HL-60/S4 (cell line): Measurements from ENCODE around the gene AKR1E2.

Source experiments
- in situ Hi-C: fragments of 300-500 bp; cut with MboI; formaldehyde crosslinking; loops from 2 replicates; pipeline ENCODE4 v1.14.3; 2022; ENCODE audit warnings: low sequenced_read_pairs

The AKR1E2 gene

GRCh38 chr10:4840151-4840550, 14.1 kb downstream of the AKR1E2 start:
- in situ Hi-C loops: loop anchor here (25.0 kb wide), 2 partner anchors 547 to 772 kb away; no protein-coding TSS in a partner anchor

GRCh38 chr10:4843525-4844180, 17.6 kb downstream of the AKR1E2 start:
- in situ Hi-C loops: loop anchor here (25.0 kb wide), 2 partner anchors 544 to 769 kb away; no protein-coding TSS in a partner anchor

- in situ Hi-C loops: loop anchor here (25.0 kb wide), 2 partner anchors 542 to 767 kb away; no protein-coding TSS in a partner anchor
Measured at GRCh38 chr10:4844864-4845263, 18.9 kb downstream of the AKR1E2 start.

GRCh38 chr10:4845766-4846165, 19.8 kb downstream of the AKR1E2 start:
- in situ Hi-C loops: loop anchor here (25.0 kb wide), 2 partner anchors 542 to 767 kb away; no protein-coding TSS in a partner anchor

DNA sequence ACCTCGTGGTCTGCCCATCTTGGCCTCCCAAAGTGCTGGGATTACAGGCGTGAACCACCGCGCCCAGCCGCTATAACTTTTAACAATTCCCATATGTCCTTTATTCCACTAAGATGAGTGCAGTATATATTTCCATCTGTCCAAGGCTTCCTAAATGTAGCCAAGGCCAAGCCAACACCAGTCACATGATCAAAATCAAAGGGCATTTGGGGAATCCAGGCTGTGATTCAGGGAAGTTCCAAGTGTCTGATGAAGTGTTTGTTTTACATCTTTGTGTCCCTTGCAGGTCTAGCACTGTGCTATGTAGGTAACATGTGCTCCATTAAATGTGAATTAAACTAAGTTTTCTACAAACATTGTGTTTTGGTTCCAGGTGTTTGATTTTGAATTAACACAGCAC, 20.8 kb downstream of the AKR1E2 start:
- in situ Hi-C loops: loop anchor here (25.0 kb wide), 2 partner anchors 541 to 766 kb away; no protein-coding TSS in a partner anchor

GRCh38 chr10:4847561-4848355, 21.8 kb downstream of the AKR1E2 start:
- in situ Hi-C loops: loop anchor here (25.0 kb wide), 2 partner anchors 540 to 765 kb away; no protein-coding TSS in a partner anchor

DNA sequence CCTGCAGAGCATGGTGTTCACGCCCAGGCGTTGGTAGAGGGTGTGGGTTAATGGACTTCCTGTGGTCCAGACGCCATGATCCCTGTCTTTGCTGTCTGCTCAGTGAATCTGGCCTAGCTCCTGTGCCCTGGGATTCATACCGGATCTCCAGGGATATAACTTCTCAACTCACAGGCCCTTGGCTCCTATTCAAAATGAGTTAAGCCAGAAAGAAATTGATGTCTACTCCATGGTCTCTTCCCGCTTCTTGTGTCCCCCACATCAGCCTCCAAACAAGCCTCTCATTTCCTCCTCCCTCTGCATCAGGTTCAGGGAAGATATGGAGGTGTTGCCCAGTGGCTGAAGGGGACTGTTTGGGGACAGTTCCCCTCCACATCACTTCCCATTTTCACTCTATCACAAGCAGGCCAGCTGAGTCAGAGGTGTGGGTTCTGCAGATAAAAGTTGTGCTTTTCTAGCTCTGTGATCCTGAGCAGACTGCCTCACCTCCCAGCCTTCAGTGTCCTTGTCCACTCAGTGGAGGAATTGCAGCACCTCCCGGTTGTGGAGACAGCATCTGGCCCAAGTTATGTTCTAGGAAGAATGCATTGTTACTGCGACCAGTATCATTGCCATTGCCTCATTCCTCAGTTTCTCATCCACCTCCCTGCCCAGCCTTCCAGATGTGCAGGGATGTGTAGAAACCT, 22.5 kb downstream of the AKR1E2 start:
- in situ Hi-C loops: loop anchor here (25.0 kb wide), 2 partner anchors 539 to 764 kb away; no protein-coding TSS in a partner anchor

DNA sequence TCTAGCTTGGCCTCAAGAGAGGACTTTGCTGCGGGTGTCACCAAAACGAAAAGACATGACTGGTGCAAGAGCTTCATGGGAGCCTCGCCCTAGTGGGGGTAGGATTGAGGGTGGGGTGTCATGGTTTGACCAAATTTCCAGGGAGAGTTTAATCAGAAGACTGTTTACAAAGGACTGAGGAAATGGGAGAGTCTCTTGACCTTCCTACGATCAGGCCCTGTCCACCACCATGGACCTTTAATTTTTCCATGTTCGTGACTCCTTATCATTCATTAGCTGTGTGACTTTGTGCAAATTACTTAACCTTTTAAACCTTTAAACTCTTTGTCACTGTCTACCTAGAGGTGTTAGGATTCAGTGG, 23.0 kb downstream of the AKR1E2 start:
- in situ Hi-C loops: loop anchor here (25.0 kb wide), 2 partner anchors 538 to 763 kb away; no protein-coding TSS in a partner anchor

GRCh38 chr10:4849555-4850242, 23.7 kb downstream of the AKR1E2 start:
- in situ Hi-C loops: loop anchor here (25.0 kb wide), 2 partner anchors 538 to 763 kb away; no protein-coding TSS in a partner anchor

GRCh38 chr10:4850397-4850796, 24.4 kb downstream of the AKR1E2 start:
- in situ Hi-C loops: no loop called here

DNA sequence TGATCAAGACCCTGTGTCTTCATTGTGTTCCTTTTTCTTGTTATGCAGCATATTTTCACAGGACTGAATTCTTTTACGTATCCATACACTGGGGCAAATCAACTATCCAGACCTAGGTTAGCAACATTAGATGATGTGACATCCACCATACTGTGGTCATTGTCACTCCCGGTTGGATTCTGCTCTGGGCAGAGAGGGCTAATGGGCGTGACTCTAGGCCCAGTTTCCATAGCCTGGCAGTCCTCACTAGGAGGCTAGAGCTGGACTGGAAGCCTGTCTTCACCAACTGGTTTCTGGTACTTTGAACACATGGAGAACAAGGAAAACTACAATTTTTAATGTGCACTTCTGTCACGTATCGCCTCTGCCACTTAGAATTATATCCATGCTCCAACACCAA, 25.2 kb downstream of the AKR1E2 start:
- in situ Hi-C loops: no loop called here

DNA sequence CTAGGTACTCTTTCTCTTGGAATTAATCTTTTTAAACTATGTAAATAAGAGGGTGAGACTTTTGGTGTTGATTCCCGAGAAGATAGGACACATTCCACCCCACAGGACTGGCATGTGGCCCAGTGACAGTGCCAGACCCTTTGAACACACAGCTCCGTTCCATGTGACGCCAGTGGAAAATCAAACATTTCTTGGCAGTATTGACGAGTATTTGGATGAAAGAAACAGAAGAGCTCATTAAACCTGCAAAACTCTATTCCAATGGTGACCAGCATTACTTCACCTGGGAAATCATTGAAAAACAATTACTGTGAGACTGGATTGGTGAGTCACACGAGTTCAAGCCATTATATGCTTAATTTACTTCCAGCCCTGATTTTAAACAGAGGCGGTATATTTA, 25.8 kb downstream of the AKR1E2 start:
- in situ Hi-C loops: no loop called here

GRCh38 chr10:4865945-4866661, 40.1 kb downstream of the AKR1E2 start:
- in situ Hi-C loops: no loop called here

DNA sequence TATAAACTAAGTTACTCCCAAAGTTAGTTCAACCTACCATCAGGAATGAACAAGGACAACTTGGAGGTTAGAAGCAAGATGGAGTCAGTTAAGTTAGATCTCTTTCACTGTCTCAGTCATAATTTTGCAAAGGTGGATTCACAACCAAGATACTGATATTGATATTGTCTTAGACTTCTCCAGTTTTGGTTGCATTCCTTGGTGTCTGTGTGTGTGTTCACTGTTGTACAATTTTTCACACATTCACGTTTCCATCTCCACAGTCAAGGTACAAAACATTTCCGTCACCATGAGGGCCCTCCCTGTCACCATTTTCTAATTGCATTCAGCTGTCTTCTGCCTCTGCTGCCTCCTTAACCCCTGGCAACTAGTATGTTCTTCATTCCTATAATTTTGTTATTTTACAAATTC, 41.1 kb downstream of the AKR1E2 start:
- in situ Hi-C loops: no loop called here

DNA sequence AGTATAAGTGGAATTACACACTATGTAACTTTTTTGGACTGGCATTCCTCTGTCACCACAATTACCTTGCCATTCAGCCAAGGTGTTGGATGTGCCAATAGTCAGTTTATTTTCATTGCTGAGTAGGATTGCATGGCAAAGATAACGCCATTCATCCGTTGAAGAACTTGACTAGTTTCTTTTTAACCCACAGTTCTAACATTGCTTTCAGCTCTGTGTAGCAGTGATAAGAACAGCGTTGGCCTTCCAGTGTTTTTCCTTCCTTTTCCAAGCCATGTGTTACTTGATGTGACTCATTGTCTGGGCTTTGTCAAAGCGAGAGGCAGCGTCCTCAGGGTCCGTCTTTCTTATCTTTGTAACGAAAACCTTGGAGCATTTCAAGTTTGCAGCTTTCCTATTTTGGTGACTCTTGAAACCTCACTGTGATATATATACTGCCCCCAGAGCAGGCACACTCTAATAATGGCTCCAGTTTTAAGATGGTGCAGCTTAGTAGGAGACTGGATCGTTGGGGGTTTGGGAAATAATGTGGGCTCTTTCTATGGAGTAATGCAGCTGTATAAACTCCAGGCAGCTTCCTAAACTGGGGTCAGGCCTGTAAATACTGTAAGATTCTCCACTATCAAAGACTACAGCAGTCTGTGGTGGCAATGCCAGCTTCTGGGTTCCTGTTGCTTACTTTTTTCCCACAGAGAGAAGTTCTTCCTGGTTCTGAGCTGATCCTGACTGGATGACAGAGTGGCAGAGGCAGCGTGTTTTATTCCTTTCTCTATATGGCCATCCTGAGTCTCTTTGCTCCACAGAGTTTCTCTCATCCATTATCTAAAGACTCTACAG, 41.7 kb downstream of the AKR1E2 start:
- in situ Hi-C loops: no loop called here

GRCh38 chr10:4868357-4868657, 42.3 kb downstream of the AKR1E2 start:
- in situ Hi-C loops: no loop called here

- in situ Hi-C loops: no loop called here
Measured at GRCh38 chr10:4882704-4883078, 56.7 kb downstream of the AKR1E2 start.

- in situ Hi-C loops: no loop called here
Measured at GRCh38 chr10:4883079-4883739, 57.2 kb downstream of the AKR1E2 start.

- in situ Hi-C loops: no loop called here
Measured at GRCh38 chr10:4885162-4885561, 59.2 kb downstream of the AKR1E2 start.
